GM19455 (cell line): Measurements from ENCODE around the gene ZNF362.

Experiments used
- ATAC-seq: cut with Tn5 transposase; IDR thresholded peaks from one replicate; pipeline ENCODE4 v1.9.1; 2021; ENCODE audit not compliant: unreplicated experiment

Gene ZNF362

DNA sequence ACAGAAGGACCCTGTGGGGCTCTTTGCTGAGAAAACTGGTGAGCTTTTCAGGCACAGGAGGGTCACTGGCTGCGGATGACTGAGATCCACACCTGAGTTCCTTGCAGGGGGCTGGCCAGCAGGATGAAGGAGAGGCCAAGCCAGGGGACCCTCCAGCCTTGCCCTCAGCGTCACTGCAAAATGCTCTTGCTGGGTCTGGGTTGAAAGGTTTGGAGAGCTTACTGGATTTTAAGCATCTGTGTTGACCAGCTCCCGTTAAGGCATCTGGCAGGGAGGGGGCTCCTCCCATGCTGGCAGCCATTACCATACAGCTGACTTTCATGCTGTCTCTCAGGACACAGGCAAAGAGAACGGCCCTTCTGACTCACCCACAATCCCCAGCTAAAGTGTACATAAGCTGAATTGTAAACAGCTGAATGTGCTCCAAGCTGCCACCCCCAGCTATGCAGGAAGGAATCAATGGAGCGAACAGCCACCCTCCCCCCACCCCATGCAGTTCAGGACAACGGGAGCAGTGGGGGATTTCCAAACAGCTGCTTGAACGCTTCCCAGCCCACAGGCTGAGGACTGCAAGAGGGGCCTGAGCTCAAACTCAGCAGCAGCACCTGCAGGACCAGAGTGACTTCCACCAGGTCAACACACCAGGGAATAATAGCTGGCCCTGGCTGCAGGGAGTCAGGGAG lies 85.9 kb downstream of the ZNF362 start:
- no peak for ATAC-seq

DNA sequence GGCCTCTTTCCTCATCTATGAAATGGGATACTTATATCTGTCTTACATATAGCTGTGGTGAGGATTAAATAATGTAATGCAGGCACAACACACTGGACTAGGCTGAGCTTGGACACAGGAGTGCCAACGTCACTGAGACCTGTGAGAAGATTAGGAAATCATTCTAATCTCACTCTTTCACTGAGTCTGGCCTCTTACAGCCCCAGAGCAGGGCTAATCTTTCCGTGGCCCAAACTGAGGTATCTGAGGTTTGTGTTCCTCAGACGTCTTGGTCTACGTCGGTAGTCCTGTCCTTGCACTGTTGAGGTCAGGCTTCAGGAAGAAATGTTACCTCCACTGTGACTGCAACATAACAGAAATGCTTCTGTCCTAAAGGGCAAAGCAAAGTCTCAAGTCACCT lies 87.2 kb downstream of the ZNF362 start:
- no peak for ATAC-seq

DNA sequence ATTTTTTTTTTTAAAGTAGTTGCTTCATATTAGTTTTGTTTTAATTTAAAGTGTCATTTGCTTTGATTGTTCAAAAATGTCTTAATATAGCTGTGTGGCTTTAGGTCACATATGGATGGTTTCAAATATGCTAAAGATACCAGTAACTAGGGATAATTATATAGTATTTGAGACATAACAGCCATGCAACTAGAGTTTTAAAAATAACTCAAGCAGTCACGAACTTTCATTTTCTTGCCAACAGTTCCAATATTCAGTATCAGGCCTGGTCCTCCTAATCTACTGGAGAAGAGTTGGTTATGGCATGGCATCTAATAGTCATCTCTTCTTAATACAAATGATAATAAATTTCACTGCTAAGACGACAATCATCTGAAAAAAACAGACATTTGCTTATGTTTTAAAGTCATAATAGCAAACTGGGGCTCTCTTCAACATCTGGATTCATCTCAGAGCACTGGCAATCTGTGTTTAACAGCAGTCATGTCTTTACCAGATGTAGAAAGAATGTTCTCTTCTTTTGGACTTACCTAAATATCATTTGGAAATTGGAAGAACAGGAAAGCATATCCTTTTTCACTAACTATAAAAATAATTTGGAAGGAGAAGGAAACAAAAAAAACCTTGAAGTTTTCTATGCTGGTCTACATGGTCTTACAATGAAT lies 88.7 kb downstream of the ZNF362 start:
- ATAC-seq, result no peak

- no peak for ATAC-seq
Observed at GRCh38 chr1:33346533-33346926, 90.2 kb downstream of the ZNF362 start.

DNA sequence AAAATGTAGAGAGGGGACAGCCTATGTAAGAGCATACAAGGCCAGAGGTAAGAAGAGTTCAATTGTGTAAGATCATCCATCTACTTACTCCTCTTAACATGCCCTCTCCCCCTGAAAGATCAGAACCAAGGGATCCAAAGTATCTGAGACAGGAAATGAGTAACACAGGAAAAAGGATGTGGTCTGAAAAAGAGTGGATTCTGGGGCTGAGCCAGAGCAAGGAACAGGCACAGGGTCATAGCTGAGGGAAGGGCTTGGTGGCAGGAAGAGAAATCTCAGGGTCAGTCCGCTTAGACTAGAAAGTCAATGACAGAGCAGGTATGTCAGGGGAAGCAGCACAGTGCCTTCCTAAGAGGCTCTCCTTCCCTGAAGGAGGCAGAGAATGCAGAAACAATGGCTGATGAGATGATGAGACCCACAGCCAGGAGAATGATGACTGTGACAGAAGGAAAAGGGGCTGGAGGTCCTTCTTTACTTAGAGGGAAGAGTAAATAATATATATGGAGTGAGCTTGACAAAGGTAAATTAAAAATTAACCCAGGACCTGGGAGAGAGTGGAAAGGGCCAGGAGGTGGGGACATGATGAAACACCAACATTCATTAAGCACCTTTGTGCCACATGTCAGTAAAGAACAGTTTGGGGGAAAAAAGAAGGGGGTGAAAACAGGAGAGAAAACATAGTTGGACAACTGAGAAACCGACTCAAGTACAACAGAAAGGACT lies 90.8 kb downstream of the ZNF362 start:
- no peak for ATAC-seq

DNA sequence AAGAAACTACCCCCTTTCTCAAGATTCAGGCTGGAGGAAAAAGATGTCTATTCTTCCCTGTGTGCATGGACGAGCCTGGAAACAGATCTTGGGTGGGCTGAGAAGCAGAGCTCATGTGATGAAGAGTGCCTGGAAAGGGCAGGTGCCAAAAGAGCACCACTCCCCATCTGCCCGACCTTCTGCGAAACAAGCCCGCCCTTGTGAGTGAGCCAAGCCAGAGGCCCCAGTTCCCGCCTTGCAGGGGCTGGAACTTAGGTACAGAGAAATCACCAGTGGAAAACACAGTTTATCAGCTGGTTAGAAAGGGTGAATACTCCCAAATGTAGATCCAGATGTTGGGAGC lies 91.3 kb downstream of the ZNF362 start:
- no peak for ATAC-seq

DNA sequence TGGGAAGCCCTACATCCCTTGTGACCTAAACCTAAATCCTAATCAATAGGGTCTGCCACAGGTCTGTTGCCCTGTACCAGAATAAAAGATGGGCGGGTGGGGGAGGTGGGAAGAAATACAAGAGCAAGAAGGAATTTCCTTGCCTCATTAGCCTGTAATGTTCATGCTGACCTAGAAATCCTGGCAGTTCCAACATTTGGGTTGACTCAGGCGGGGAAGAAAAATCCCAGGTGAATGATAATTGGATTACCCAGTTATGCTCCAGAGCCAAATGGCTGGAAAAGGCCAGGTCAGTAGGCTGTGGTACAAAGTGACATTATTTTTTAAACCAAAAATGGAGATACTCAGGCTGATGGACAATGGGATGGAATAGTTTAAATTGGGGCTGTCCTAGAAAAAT lies 91.9 kb downstream of the ZNF362 start:
- no peak for ATAC-seq

GRCh38 chr1:33348676-33349080 lies 92.4 kb downstream of the ZNF362 start:
- ATAC-seq, result no peak

GRCh38 chr1:33349081-33349759 lies 92.9 kb downstream of the ZNF362 start:
- ATAC-seq, result peak; percentile 33

GRCh38 chr1:33349778-33350610 lies 93.7 kb downstream of the ZNF362 start:
- peak; percentile 80 for ATAC-seq
